Endodermal cell (in vitro differentiated cells): ENCODE measurements around the gene ZNF587. TPM values are rescaled to one million over a fixed set of nuclear protein-coding genes. Genes with fewer than 3 reads are reported as not detected.
A peak's percentile ranks its signal among the peaks of the same experiment; 100 is the strongest.
"Not testable (repeated sequence)": the region's sequence is repeated elsewhere in the genome, so short reads cannot be mapped to it uniquely, and the experiment has no call there.

Source experiments
- DNase-seq: peaks from one replicate; pipeline ENCODE4 v3.0.0-alpha.2; 2017
- H3K27ac ChIP-seq: 2 replicates; pipeline ENCODE4 v1.5.1; 2013; ENCODE audit warnings: mild to moderate bottlenecking, low read depth, low read length, moderate library complexity
- H3K27me3 ChIP-seq: 2 replicates; pipeline ENCODE4 v1.6.1; 2013; ENCODE audit warnings: mild to moderate bottlenecking, low read length, moderate library complexity; ENCODE audit not compliant: insufficient read depth, control insufficient read depth, poor library complexity, severe bottlenecking
- H3K36me3 ChIP-seq: 2 replicates; pipeline ENCODE4 v1.7.0; 2013; ENCODE audit warnings: mild to moderate bottlenecking, low read length, moderate library complexity; ENCODE audit not compliant: control insufficient read depth, insufficient read depth
- H3K4me1 ChIP-seq: one replicate; pipeline ENCODE4 v1.7.0; 2013; ENCODE audit warnings: low read length; ENCODE audit not compliant: control insufficient read depth, insufficient read depth
- H3K4me3 ChIP-seq: 2 replicates; pipeline ENCODE4 v1.5.1; 2013; ENCODE audit warnings: mild to moderate bottlenecking, low read length, moderate library complexity
- H3K9ac ChIP-seq: 2 replicates; pipeline ENCODE4 v1.6.1; 2013; ENCODE audit warnings: mild to moderate bottlenecking, low read length, moderate library complexity; ENCODE audit not compliant: poor library complexity, severe bottlenecking; ENCODE audit errors: extremely low read depth
- H3K9me3 ChIP-seq: 2 replicates; pipeline ENCODE4 v1.6.1; 2013; ENCODE audit warnings: mild to moderate bottlenecking, low read length, moderate library complexity; ENCODE audit not compliant: control insufficient read depth
- H3K27ac Mint-ChIP-seq: 2 replicates; pipeline ENCODE4 v1.8.0; 2020; ENCODE audit warnings: mixed read lengths
- H3K27me3 Mint-ChIP-seq: 2 replicates; pipeline ENCODE4 v1.8.0; 2021; ENCODE audit warnings: mild to moderate bottlenecking, mixed read lengths; ENCODE audit not compliant: insufficient read depth
- H3K36me3 Mint-ChIP-seq: 2 replicates; pipeline ENCODE4 v1.8.0; 2020; ENCODE audit warnings: low read depth, mixed read lengths
- H3K4me1 Mint-ChIP-seq: 2 replicates; pipeline ENCODE4 v1.8.0; 2020; ENCODE audit warnings: mixed read lengths
- H3K4me3 Mint-ChIP-seq: 2 replicates; pipeline ENCODE4 v1.8.0; 2020; ENCODE audit warnings: mild to moderate bottlenecking, moderate library complexity, mixed read lengths
- H3K9me3 Mint-ChIP-seq: 2 replicates; pipeline ENCODE4 v1.8.0; 2020; ENCODE audit warnings: mild to moderate bottlenecking, mixed read lengths
- CTCF ChIP-seq: fragments of 200-600 bp; sonication (generic); conservative IDR thresholded peaks from 2 replicates; pipeline ENCODE4 v1.5.0; 2021; ENCODE audit warnings: antibody characterized with exemption, mild to moderate bottlenecking
- whole genome bisulfite sequencing, 2 experiments: methylation state at CpG; one replicate each; pipeline versions ENCODE4 v1.1.5 to v1.1.7; 2013; ENCODE audit warnings: missing lambda C conversion rate in 2 of 2, mixed read lengths in 1 of 2; ENCODE audit not compliant: insufficient coverage in 1 of 2, insufficient read length in 1 of 2; 5-methylcytosine and 5-hydroxymethylcytosine counted together
- total RNA-seq, 2 donors: library from RNA; stranded (reverse); fragmentation: NEBNext Ultra II Directional in 1 of 2; extraction: Animal tissue kit (Norgen Biotek cat#: 25700) in 1 of 2; gene quantifications; 2 replicates in 1 of 2; 3 replicates in 1 of 2; pipeline ENCODE4 v1.2.1, GENCODE V29; 2021

Gene ZNF587
- total RNA-seq, 2 donors from 2014 or later, result 64.1 to 98.1 TPM

GRCh38 chr19:57825511-57825910 lies 24.1 kb upstream of the ZNF587 start:
- Mint-ChIP-seq H3K9me3 (peaks cover 5% of the 10 kb centered on the region), H3K4me3 (no peak overlapping the region), H3K27ac (no peak overlapping the region), H3K36me3 (peaks cover 51% of the 10 kb centered on the region), H3K4me1 (peaks cover 51% of the 10 kb centered on the region), H3K27me3 (no peaks in the 10 kb centered on the region)
- no peaks in the 10 kb centered on the region for H3K4me1 ChIP-seq
- H3K27me3 ChIP-seq, result no peaks in the 10 kb centered on the region
- H3K36me3 ChIP-seq, result peaks cover 44% of the 10 kb centered on the region
- 94 to 96% methylated on average over 5 of the region's 6 CpGs for WGBS, 2 experiments
- no peak for TF ChIP-seq CTCF
- H3K9ac ChIP-seq, result no peak overlapping the region
- no peak for DNase-seq
- H3K4me3 ChIP-seq, result no peak overlapping the region
- H3K27ac ChIP-seq, result no peak overlapping the region
- peaks cover 9% of the 10 kb centered on the region for H3K9me3 ChIP-seq

- Mint-ChIP-seq H3K9me3 (peaks cover 5% of the 10 kb centered on the region), H3K36me3 (peaks cover 49% of the 10 kb centered on the region), H3K4me3 (peak overlapping the region; percentile 86), H3K4me1 (peaks cover 40% of the 10 kb centered on the region), H3K27me3 (no peaks in the 10 kb centered on the region), H3K27ac (peak overlapping the region; percentile 99)
- no peak overlapping the region for H3K4me3 ChIP-seq
- no peaks in the 10 kb centered on the region for H3K4me1 ChIP-seq
- no peak for TF ChIP-seq CTCF
- no peaks in the 10 kb centered on the region for H3K27me3 ChIP-seq
- peaks cover 39% of the 10 kb centered on the region for H3K36me3 ChIP-seq
- peak overlapping the region; percentile 46 for H3K27ac ChIP-seq
- H3K9ac ChIP-seq, result no peak overlapping the region
- DNase-seq, result no peak
- WGBS, 2 experiments, result 85 to 92% methylated on average over 4 to 5 of the region's 5 CpGs
- H3K9me3 ChIP-seq, result peaks cover 9% of the 10 kb centered on the region
These were observed 20.3 kb upstream of the ZNF587 start for GRCh38 chr19:57829316-57829715.

- Mint-ChIP-seq H3K4me1 (peaks cover 35% of the 10 kb centered on the region), H3K27me3 (no peaks in the 10 kb centered on the region), H3K9me3 (peaks cover 5% of the 10 kb centered on the region), H3K36me3 (peaks cover 44% of the 10 kb centered on the region), H3K4me3 (peak within 1 kb of the TSS; percentile 86), H3K27ac (peak within 1 kb of the TSS; percentile 99)
- H3K9me3 ChIP-seq, result peaks cover 9% of the 10 kb centered on the region
- WGBS, 2 experiments, result 1 to 3% methylated on average over 6 to 22 of the region's 22 CpGs
- H3K36me3 ChIP-seq, result peaks cover 32% of the 10 kb centered on the region
- peak within 1 kb of the TSS; percentile 92 for H3K9ac ChIP-seq
- no peaks in the 10 kb centered on the region for H3K27me3 ChIP-seq
- no peaks in the 10 kb centered on the region for H3K4me1 ChIP-seq
- H3K4me3 ChIP-seq, result peak within 1 kb of the TSS; percentile 81
- peak; percentile 61 for TF ChIP-seq CTCF
- peak; percentile 97 for DNase-seq
- H3K27ac ChIP-seq, result peak within 1 kb of the TSS; percentile 93
These were observed 19.5 kb upstream of the ZNF587 start, which contains the start of gene ZNF587B for GRCh38 chr19:57830071-57830602. Gene ZNF587B, plus strand, starts transcription at chr19:57830299. Its CDS starts 230 bp downstream, at chr19:57830529.

- H3K36me3 ChIP-seq, result peaks cover 38% of the 10 kb centered on the region
- not testable (repeated sequence) for DNase-seq, H3K9me3 Mint-ChIP-seq, H3K4me1 ChIP-seq, H3K27me3 Mint-ChIP-seq, H3K27me3 ChIP-seq, H3K27ac ChIP-seq, H3K4me3 Mint-ChIP-seq, H3K9ac ChIP-seq, H3K9me3 ChIP-seq, H3K27ac Mint-ChIP-seq, H3K4me3 ChIP-seq, H3K4me1 Mint-ChIP-seq
- peaks cover 57% of the 10 kb centered on the region for H3K36me3 Mint-ChIP-seq
- 99 to 100% methylated on average over 3 of the region's 5 CpGs for WGBS, 2 experiments
These were observed 12.7 kb upstream of the ZNF587 start for GRCh38 chr19:57836991-57837390.

GRCh38 chr19:57838622-57839191 lies 11.0 kb upstream of the ZNF587 start:
- peaks cover 64% of the 10 kb centered on the region for H3K36me3 Mint-ChIP-seq
- 95 to 100% methylated on average over 2 to 4 of the region's 5 CpGs for WGBS, 2 experiments

More at GRCh38 chr19:57838622-57839191, 11.0 kb upstream of the ZNF587 start:
- H3K27ac ChIP-seq, H3K4me1 Mint-ChIP-seq, H3K9ac ChIP-seq, H3K4me3 Mint-ChIP-seq, H3K27me3 ChIP-seq, H3K9me3 ChIP-seq, H3K9me3 Mint-ChIP-seq, H3K27me3 Mint-ChIP-seq, H3K4me1 ChIP-seq, H3K4me3 ChIP-seq: not testable (repeated sequence)
- peak; percentile 25 for DNase-seq
- H3K27ac Mint-ChIP-seq, result peak overlapping the region; percentile 52
- peaks cover 51% of the 10 kb centered on the region for H3K36me3 ChIP-seq
